ENCODE data around the gene TUBB4B.

- no peak for TF ChIP-seq CTCF (IDR thresholded peaks at IDR 0.05; ENCODE audit: low read length)
- TF ChIP-seq EZH2 (IDR thresholded peaks at IDR 0.05; ENCODE audit: borderline replicate concordance, low read length): no peak
These were observed 46.2 kb upstream of the TUBB4B start for GRCh38 chr9:137194909-137195308.
